Measurements from ENCODE around the gene PRDM15.

Gene PRDM15

GRCh38 chr21:41885341-41886024 is 6.3 kb upstream of the PRDM15 start:
- no peak for DNase-seq

- DNase-seq: no peak
Observed at GRCh38 chr21:41884501-41885030, 5.4 kb upstream of the PRDM15 start.

- DNase-seq: no peak
Observed at GRCh38 chr21:41883582-41883981, 4.4 kb upstream of the PRDM15 start.

- no peak for DNase-seq
Observed at GRCh38 chr21:41881051-41881450, 1.9 kb upstream of the PRDM15 start.

GRCh38 chr21:41880153-41880552 is 1.0 kb upstream of the PRDM15 start:
- no peak for DNase-seq

- peak in 55 of 58 donors; percentile 29 to 84 (median 69) for DNase-seq
Observed at GRCh38 chr21:41878831-41879189, 334 bp downstream of the PRDM15 start.

- peak in 11 of 58 donors; percentile 8 to 39 (median 18) for DNase-seq
Observed at GRCh38 chr21:41877901-41878830, 978 bp downstream of the PRDM15 start.

- DNase-seq: no peak
Observed at GRCh38 chr21:41876928-41877652, 2.1 kb downstream of the PRDM15 start.

- DNase-seq: no peak
Observed at GRCh38 chr21:41876396-41876795, 2.7 kb downstream of the PRDM15 start.

GRCh38 chr21:41875086-41875485 is 4.1 kb downstream of the PRDM15 start:
- no peak for DNase-seq

- DNase-seq: no peak
Observed at GRCh38 chr21:41874611-41875010, 4.5 kb downstream of the PRDM15 start.

- no peak for DNase-seq
Observed at GRCh38 chr21:41873426-41873825, 5.7 kb downstream of the PRDM15 start.

GRCh38 chr21:41873005-41873404 is 6.1 kb downstream of the PRDM15 start:
- DNase-seq: peak in 1 of 58 donors; percentile 11

GRCh38 chr21:41871293-41872030 is 7.7 kb downstream of the PRDM15 start:
- DNase-seq: no peak

GRCh38 chr21:41869771-41870170 is 9.4 kb downstream of the PRDM15 start:
- DNase-seq: peak in 1 of 58 donors; percentile 34

GRCh38 chr21:41868062-41868710 is 11.0 kb downstream of the PRDM15 start:
- no peak for DNase-seq

- no peak for DNase-seq
Observed at GRCh38 chr21:41867313-41867712, 11.8 kb downstream of the PRDM15 start.

GRCh38 chr21:41866274-41866809 is 12.8 kb downstream of the PRDM15 start:
- DNase-seq: no peak

- no peak for DNase-seq
Observed at GRCh38 chr21:41865002-41865777, 14.0 kb downstream of the PRDM15 start.

Measured in anterior cingulate cortex (tissue), 58 donors.